Fibroblast of lung (primary cell): ENCODE measurements around the gene PLCH2. TPM values are rescaled to one million over a fixed set of nuclear protein-coding genes. Genes with fewer than 3 reads are reported as not detected.

Source experiments
- DNase-seq, 2 donors: peaks; one replicate each; pipeline versions ENCODE4 v3.0.0 to v3.0.0-alpha.2; 2010; ENCODE audit warnings: low read depth in 2 of 2
- H2AFZ ChIP-seq: 2 replicates; pipeline ENCODE4 v1.5.1; 2012; ENCODE audit warnings: low read length, control low read depth, inconsistent platforms
- H3K27ac ChIP-seq: 2 replicates; pipeline ENCODE4 v1.5.1; 2011; ENCODE audit warnings: low read length, control low read depth; ENCODE audit not compliant: insufficient read depth
- H3K27me3 ChIP-seq: 2 replicates; pipeline ENCODE4 v1.5.1; 2011; ENCODE audit warnings: mild to moderate bottlenecking, low read length; ENCODE audit not compliant: control insufficient read depth, insufficient read depth
- H3K36me3 ChIP-seq: 2 replicates; pipeline ENCODE4 v1.5.1; 2011; ENCODE audit warnings: low read length; ENCODE audit not compliant: control insufficient read depth, insufficient read depth
- H3K4me1 ChIP-seq: 2 replicates; pipeline ENCODE4 v1.5.1; 2011; ENCODE audit warnings: low read length; ENCODE audit not compliant: control insufficient read depth, insufficient read depth; ENCODE audit errors: extremely low read depth
- H3K4me2 ChIP-seq: 2 replicates; pipeline ENCODE4 v1.5.1; 2011; ENCODE audit warnings: low read length, control low read depth; ENCODE audit not compliant: insufficient read depth; ENCODE audit errors: extremely low read depth
- H3K4me3 ChIP-seq, 4 experiments: fragments of 200-600 bp in 1 of 4; sonication (generic) in 1 of 4; replicated peaks in 1 of 4; 2 replicates each; pipeline ENCODE4 v1.5.1; 2011 to 2016; ENCODE audit warnings: low read length in 4 of 4, low read depth in 3 of 4, mild to moderate bottlenecking in 3 of 4, control low read depth in 2 of 4, inconsistent platforms in 1 of 4, mixed read lengths in 1 of 4; ENCODE audit not compliant: insufficient read depth in 1 of 4; ENCODE audit errors: control extremely low read depth in 1 of 4
- H3K79me2 ChIP-seq: 2 replicates; pipeline ENCODE4 v1.5.1; 2012; ENCODE audit warnings: mild to moderate bottlenecking, low read length, inconsistent platforms; ENCODE audit not compliant: control insufficient read depth, insufficient read depth
- H3K9ac ChIP-seq: 2 replicates; pipeline ENCODE4 v1.5.1; 2011; ENCODE audit warnings: mild to moderate bottlenecking, low read length, control low read depth; ENCODE audit not compliant: insufficient read depth
- H3K9me3 ChIP-seq: 2 replicates; pipeline ENCODE4 v1.5.1; 2012; ENCODE audit warnings: low read depth, low read length; ENCODE audit not compliant: control insufficient read depth, insufficient read depth
- H4K20me1 ChIP-seq: 2 replicates; pipeline ENCODE4 v1.5.1; 2011; ENCODE audit warnings: low read length; ENCODE audit not compliant: control insufficient read depth, insufficient read depth; ENCODE audit errors: extremely low read depth
- CTCF ChIP-seq, 2 donors: IDR thresholded peaks in 1 of 2; conservative IDR thresholded peaks in 1 of 2; 1 replicate in 1 of 2; 2 replicates in 1 of 2; pipeline ENCODE4 v1.5.1; 2011 to 2012; ENCODE audit warnings: low read length in 2 of 2, control low read depth in 1 of 2, inconsistent platforms in 1 of 2, low read depth in 1 of 2, mild to moderate bottlenecking in 1 of 2
- EZH2 ChIP-seq: IDR thresholded peaks from 2 replicates; pipeline ENCODE4 v1.5.1; 2012; ENCODE audit warnings: low read length, control low read depth, mild to moderate bottlenecking; ENCODE audit errors: missing control alignments
- polyA plus RNA-seq, 2 donors: library from polyadenylated mRNA; depleted of rRNA in 1 of 2; stranded (reverse) in 1 of 2; unstranded in 1 of 2; fragments of >200 nt; gene quantifications; 2 replicates each; pipeline ENCODE4 v1.2.1, GENCODE V29; 2011 to 2012; ENCODE audit warnings: missing spikeins in 1 of 2
- total RNA-seq: library from RNA; depleted of rRNA; stranded (reverse); fragments of >200 nt; gene quantifications from 2 replicates; pipeline ENCODE4 v1.2.1, GENCODE V29; 2014

Gene PLCH2
- total and polyA plus RNA-seq, 2 donors (not counting 1 experiment from before 2014, with no cell fraction given), result 0.02 to 0.17 TPM

- Histone ChIP-seq H3K27ac (no peak overlapping the region), H3K4me2 (no peak overlapping the region), H3K4me3 (no peak overlapping the region), H4K20me1 (no peaks in the 10 kb centered on the region), H3K4me1 (no peaks in the 10 kb centered on the region), H3K27me3 (peaks cover 19% of the 10 kb centered on the region), H3K9ac (no peak overlapping the region), H3K79me2 (no peaks in the 10 kb centered on the region), H2AFZ (no peak overlapping the region), H3K9me3 (no peaks in the 10 kb centered on the region), H3K36me3 (no peaks in the 10 kb centered on the region)
- TF ChIP-seq CTCF (conservative IDR thresholded peaks at IDR 0.05 in 1 of 2, IDR thresholded peaks at IDR 0.05 in 1 of 2; ENCODE audit: low read depth in 1 of 2, low read length in 2 of 2) (no peak), EZH2 (no peak)
- DNase-seq, result no peak
These were observed 9.8 kb upstream of the PLCH2 start for GRCh38 chr1:2466270-2466665.

GRCh38 chr1:2466958-2467554 lies 9.0 kb upstream of the PLCH2 start:
- TF ChIP-seq CTCF (conservative IDR thresholded peaks at IDR 0.05 in 1 of 2, IDR thresholded peaks at IDR 0.05 in 1 of 2; ENCODE audit: low read depth in 1 of 2, low read length in 2 of 2), result no peak
- TF ChIP-seq EZH2, result no peak
- H3K27me3 ChIP-seq, result peaks cover 17% of the 10 kb centered on the region
- H3K9me3 ChIP-seq, result no peaks in the 10 kb centered on the region
- no peaks in the 10 kb centered on the region for H3K36me3 ChIP-seq
- no peak overlapping the region for H3K4me2 ChIP-seq
- no peak overlapping the region for H2AFZ ChIP-seq
- H3K4me3 ChIP-seq, result no peak overlapping the region
- no peaks in the 10 kb centered on the region for H3K79me2 ChIP-seq
- no peak overlapping the region for H3K9ac ChIP-seq
- no peak overlapping the region for H3K27ac ChIP-seq
- H3K4me1 ChIP-seq, result no peaks in the 10 kb centered on the region
- no peaks in the 10 kb centered on the region for H4K20me1 ChIP-seq
- no peak for DNase-seq

DNA sequence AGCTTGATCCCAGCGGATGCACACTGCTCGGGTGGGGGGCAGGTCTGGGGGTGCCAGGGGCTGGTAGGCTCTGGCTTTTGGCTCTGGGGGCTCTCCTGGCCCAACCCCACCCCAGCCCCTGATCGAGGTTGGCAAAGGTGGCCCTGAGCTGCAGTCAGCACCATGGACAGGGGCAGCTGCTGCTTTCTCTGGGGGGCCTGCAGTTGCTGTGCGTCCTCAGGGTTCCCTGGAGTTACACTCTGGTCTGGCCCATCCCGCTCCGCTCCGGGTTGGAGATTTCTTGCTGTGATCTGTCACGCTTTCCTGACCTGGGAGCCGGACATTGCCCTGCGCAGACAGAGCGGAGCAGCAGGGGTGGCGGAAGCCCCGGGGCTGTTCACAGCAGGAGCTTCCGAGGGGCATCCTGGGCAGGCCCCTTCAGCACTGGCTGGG lies 8.0 kb upstream of the PLCH2 start:
- peak; percentile 20 to 31 for DNase-seq
- no peaks in the 10 kb centered on the region for H4K20me1 ChIP-seq
- H3K79me2 ChIP-seq, result no peaks in the 10 kb centered on the region
- H3K4me3 ChIP-seq, result no peak overlapping the region
- H3K27ac ChIP-seq, result no peak overlapping the region
- no peaks in the 10 kb centered on the region for H3K36me3 ChIP-seq
- H3K9me3 ChIP-seq, result no peaks in the 10 kb centered on the region
- H3K4me2 ChIP-seq, result no peak overlapping the region
- H3K27me3 ChIP-seq, result peaks cover 10% of the 10 kb centered on the region
- no peaks in the 10 kb centered on the region for H3K4me1 ChIP-seq
- no peak overlapping the region for H3K9ac ChIP-seq
- no peak overlapping the region for H2AFZ ChIP-seq
- TF ChIP-seq CTCF (conservative IDR thresholded peaks at IDR 0.05 in 1 of 2, IDR thresholded peaks at IDR 0.05 in 1 of 2; ENCODE audit: low read depth in 1 of 2, low read length in 2 of 2) (no peak), EZH2 (no peak)
